ENCODE measurements around the gene CCDC12. TPM values are rescaled to one million over a fixed set of nuclear protein-coding genes. Genes with fewer than 3 reads are reported as not detected.

CCDC12 gene
- total RNA-seq, 1 experiment from 2014 or later = 33.1 TPM

- DNase-seq (ENCODE audit: extremely low read depth, low read depth) = no peak
These were observed 16.4 kb downstream of the CCDC12 start for GRCh38 chr3:46960081-46960701.

- no peak for DNase-seq (ENCODE audit: extremely low read depth, low read depth)
These were observed 17.4 kb downstream of the CCDC12 start for GRCh38 chr3:46959161-46959511.

- DNase-seq (ENCODE audit: extremely low read depth, low read depth) = no peak
These were observed 17.9 kb downstream of the CCDC12 start for GRCh38 chr3:46958467-46959160.

DNA sequence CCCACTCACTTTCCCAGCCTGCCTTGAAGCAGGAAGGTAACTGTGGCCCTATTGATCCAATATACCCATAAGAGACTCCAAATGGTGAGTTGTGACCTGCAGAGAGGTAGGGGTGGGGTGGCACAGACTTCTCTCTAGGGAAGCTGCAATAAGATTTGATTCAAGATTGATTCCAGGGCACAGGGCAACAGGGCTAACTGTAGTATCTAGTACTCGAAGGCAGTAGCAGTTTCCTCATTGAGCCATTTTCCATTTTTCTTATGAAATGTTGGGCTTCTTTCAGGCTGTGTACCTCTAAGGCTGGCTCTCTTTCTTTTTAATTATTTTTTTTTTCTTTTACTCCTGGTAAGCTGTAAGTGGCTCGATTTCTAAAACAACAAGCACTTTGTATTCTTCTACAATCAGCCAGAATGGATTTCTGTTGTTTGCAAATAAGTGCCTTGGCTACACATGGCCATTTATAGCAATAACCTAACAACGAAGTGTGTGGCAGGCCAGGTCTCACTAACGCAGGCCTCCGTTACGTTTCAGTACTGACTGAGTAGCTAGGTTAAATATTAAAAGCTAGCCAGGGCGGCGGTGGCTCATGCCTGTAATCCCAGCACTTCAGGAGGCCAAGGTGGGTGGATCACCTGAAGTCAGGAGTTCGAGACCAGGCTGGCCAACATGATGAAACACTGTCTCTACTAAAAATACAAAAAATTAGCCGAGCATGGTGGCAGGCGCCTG lies 19.3 kb downstream of the CCDC12 start:
- DNase-seq (ENCODE audit: extremely low read depth, low read depth) = no peak

GRCh38 chr3:46955801-46956259 lies 20.7 kb downstream of the CCDC12 start:
- DNase-seq (ENCODE audit: extremely low read depth, low read depth) = no peak

GRCh38 chr3:46955157-46955556 lies 21.4 kb downstream of the CCDC12 start:
- no peak for DNase-seq (ENCODE audit: extremely low read depth, low read depth)

DNA sequence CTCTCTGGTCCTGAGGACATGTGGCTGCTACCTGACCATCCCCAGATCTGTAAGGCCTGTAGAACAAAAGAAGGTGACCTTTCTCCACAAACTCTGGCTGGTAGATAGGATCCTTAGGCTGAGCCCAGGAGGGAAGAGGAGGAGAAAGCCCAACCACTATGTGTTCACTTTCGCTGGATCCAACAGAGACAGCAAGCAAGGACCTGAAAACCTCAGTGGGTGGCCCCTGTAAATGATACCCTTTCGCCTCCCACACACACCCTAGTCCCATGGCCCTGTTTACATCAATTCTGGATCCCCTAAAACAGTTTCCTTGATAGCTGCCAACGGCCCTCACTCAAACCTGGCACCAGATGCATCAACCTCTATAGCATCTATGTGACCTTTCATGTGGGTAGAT lies 22.4 kb downstream of the CCDC12 start:
- no peak for DNase-seq (ENCODE audit: extremely low read depth, low read depth)

DNA sequence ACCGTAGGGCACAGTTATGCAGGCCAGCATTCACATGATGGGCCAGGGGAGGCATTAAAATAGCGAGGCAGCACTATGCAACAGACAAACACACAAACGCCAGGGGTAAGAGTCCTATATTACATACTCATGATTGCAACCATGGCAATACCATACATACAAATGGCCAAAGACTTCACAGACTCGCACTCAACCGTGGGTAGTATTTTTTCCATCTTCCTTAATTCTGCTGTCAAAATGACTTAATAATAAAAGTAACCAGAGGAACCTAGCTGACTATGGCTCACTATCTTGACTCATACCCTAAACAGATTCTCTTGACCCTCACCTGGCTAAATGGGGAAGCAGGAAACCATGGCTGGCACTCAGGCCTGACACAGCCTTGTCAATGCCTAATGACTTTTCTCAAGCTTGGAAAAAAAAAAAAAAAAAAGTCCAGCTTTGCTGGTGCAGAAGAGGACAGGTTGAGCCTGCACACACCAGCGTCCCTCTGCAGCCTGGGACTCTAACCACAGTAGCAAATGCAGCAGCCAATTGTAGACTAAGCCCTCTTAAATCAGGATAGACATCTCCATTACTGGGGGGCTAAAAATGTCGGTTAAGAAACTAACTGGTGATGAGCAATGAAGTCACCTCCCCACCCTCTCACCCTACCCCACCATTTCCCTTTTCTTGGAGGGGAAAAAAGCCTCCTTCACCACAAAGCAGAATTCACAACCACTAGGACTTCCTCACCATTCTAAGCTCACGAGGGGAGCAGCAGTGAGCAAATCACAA lies 23.1 kb downstream of the CCDC12 start:
- no peak for DNase-seq (ENCODE audit: extremely low read depth, low read depth)

DNA sequence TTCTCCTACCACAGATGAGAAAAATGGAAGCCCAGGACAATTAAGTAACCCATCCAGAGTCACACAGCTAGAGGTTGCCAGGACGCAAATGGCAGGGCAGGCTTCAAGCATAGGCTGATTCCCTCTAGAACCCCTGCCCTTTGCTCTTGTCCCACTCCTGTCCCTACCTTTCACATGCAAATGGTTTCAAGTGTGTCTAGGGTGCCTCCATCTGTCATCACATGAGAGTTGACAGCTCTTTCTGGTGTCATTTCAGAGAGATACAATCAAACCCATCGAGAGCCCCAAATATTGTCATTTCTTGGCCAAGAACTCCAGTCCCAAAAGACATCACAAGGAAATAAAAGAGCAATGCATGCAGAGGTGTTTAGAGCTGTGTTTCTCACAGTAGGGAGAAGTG lies 23.7 kb downstream of the CCDC12 start:
- no peak for DNase-seq (ENCODE audit: extremely low read depth, low read depth)

GRCh38 chr3:46950650-46951241 lies 25.8 kb downstream of the CCDC12 start:
- no peak for DNase-seq (ENCODE audit: extremely low read depth, low read depth)

- no peak for DNase-seq (ENCODE audit: extremely low read depth, low read depth)
These were observed 26.4 kb downstream of the CCDC12 start for GRCh38 chr3:46950177-46950576.

DNA sequence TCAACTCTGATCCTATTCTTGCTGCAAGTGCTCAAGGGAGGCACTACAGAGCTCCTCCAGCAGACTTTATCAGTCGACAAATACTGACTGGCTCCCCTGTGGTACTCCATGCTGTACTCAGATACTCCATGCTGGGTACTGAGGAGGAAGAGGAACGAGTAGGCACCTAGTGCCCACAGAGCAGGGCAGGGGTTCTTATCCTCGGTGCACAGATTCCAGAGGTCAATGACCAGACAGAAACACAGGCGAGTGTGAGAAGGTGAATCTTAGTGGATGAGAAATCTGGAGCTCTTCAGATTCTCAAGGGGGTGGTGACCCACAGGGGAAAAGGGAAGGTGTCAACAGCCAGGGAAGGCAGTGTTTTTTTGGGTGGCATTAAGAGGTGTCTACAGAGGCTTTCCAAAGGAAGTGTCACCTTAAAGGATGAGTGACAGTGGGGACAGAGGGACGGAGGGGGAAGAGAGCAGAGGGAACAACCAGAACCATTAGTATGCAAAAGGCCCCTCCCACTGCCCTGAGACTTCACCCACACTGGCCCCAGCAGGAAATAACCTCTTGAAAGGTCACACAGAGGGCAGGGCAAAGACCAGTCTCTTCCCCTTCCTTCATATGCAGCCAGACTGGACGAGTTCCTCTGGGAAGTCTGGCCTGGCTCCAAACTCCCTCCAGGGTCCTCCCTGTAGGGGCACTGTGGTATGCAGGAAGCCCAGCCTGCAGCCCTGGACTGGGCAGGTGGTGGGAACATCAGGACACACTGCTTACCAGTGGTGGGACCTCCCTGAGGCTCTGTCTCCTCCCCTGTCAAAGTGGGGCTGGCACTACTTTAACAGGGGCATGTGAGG lies 27.5 kb downstream of the CCDC12 start:
- no peak for DNase-seq (ENCODE audit: extremely low read depth, low read depth)

GRCh38 chr3:46947981-46948791 lies 28.4 kb downstream of the CCDC12 start:
- DNase-seq (ENCODE audit: extremely low read depth, low read depth) = no peak

GRCh38 chr3:46947546-46947901 lies 29.0 kb downstream of the CCDC12 start:
- no peak for DNase-seq (ENCODE audit: extremely low read depth, low read depth)

DNA sequence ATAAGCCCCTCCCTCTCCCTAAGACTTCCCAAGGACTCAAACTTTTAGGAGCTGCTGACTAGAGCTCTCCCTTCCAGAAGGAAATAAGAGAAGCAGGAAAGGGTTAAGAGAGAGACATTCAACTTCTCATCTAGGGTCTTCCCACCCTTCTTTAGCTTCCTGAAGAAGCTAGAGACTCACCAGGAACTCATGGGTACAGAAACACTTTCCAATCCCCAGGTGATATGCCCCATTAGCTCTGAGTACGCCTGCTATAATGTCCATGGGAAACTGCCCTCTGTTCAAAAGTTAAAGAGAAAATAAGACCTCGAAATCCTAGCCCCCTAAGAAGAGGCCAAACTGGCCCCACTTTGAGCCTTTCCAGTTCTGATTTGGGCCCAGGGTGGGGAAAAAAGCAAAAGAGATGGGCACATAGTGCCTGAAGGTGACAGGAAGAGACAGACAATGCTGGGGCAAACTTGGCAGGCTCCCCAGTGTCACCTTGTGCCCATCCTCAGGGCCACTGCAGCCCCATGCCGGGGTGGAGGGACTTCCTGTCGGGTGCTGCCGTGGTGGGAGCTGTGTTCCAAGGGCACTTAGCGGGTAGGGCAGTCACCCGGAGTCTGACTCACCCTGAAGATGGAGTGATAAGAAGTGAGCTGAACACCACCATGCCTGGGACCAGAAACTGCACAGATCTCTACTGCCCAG lies 29.5 kb downstream of the CCDC12 start:
- DNase-seq (ENCODE audit: extremely low read depth, low read depth) = no peak

GRCh38 chr3:46946416-46946815 lies 30.1 kb downstream of the CCDC12 start:
- no peak for DNase-seq (ENCODE audit: extremely low read depth, low read depth)

GRCh38 chr3:46944191-46944590 lies 32.4 kb downstream of the CCDC12 start:
- no peak for DNase-seq (ENCODE audit: extremely low read depth, low read depth)
